ENCODE measurements around the gene SPNS3. TPM values are rescaled to one million over a fixed set of nuclear protein-coding genes. Genes with fewer than 3 reads are reported as not detected.
A peak's percentile ranks its signal among the peaks of the same experiment; 100 is the strongest.

SPNS3 gene
- total and polyA plus RNA-seq, 8 donors = 0.08 to 0.96 (median 0.67) TPM

DNA sequence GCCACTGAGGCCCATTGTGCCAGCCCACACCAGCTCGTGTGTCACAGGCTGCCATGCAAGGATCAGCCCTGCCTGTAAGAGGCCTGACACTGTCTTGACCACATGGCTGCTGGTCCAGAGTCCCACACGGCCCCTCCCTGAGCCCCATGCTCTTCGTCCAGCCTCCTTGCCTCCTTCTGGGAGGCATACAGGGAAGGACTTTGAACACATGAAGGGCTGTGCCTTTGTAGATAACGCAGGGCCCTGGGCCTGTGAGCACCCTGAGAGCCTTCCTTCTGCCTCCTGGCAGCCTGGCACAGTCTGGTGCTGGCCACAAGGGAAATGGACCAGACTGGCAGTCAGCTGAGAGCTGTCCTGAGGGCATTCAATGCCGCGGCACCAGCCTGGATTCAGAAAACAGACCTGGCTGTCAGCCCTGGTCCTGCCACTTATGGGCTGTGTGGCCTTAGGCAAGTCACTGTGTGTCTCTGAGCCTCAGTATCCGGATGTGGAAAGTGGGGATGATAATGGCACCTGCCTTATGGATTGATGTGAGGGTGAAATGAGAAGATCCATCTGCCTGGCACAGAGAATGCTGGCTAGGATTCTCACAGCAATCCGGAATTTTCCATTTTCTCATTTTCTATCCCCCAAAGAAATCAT, 45.7 kb downstream of the SPNS3 start:
- FAIRE-seq (no peak), ATAC-seq (no peak), DNase-seq (no peak)
- TF ChIP-seq, protein P1, sequence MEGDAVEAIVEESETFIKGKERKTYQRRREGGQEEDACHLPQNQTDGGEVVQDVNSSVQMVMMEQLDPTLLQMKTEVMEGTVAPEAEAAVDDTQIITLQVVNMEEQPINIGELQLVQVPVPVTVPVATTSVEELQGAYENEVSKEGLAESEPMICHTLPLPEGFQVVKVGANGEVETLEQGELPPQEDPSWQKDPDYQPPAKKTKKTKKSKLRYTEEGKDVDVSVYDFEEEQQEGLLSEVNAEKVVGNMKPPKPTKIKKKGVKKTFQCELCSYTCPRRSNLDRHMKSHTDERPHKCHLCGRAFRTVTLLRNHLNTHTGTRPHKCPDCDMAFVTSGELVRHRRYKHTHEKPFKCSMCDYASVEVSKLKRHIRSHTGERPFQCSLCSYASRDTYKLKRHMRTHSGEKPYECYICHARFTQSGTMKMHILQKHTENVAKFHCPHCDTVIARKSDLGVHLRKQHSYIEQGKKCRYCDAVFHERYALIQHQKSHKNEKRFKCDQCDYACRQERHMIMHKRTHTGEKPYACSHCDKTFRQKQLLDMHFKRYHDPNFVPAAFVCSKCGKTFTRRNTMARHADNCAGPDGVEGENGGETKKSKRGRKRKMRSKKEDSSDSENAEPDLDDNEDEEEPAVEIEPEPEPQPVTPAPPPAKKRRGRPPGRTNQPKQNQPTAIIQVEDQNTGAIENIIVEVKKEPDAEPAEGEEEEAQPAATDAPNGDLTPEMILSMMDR (IDR thresholded peaks at IDR 0.05) = no peak
- Histone ChIP-seq H3K27ac (peak overlapping the region; percentile 49 to 85 (median 69)), H3K4me1 (peaks cover 7 to 31% (median 15%) of the 10 kb centered on the region in 3 donors), H3K27me3 (no peaks in the 10 kb centered on the region), H3K4me3 (no peak overlapping the region), H3K9me3 (no peaks in the 10 kb centered on the region), H3K36me3 (no peaks in the 10 kb centered on the region)
- WGBS, 2 donors = 72 to 74% methylated on average over 8 of the region's 8 CpGs
- intact Hi-C loops (cut with DNase I) = no loop called here

DNA sequence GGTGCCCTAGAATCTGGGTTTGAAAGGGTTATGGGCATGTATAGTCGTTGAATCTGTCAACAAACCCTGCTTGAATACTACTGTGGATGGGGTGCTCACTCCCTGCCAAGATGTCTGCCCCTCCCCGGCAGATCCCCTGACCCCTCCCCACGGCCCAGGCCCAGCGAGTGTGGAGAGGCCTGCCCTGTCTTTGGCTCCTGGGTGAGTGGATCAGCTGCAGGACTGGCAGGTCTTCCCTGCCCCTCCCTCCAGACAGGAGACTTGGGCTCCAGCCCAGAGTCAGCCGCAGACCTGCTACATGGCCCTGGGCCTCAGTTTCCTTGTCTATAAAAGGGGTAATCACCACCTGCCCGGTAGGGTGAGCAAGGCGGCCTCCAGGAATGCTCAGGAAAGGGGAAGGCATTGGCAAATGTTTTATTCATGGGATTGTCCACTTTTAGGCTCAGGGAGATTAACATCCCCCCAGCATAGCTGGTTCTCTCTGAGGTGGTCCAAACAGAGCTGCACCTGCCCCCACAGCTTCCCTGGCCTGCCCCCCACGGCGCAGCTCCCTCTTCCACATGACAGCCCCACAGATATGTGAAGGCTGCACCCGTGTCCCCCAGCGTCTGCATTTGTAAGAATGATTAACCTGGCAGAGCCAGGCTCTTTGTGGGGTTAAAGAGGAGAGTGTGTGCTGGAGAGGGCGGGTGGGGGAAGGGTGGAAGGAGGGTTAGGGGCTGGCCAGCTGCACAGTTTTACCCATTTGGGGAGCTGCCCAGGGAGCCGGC, 46.4 kb downstream of the SPNS3 start:
- Histone ChIP-seq H3K9me3 (no peaks in the 10 kb centered on the region), H3K4me1 (peaks cover 7 to 31% (median 15%) of the 10 kb centered on the region in 3 donors), H3K36me3 (no peaks in the 10 kb centered on the region), H3K27me3 (no peaks in the 10 kb centered on the region), H3K4me3 (no peak overlapping the region), H3K27ac (peak overlapping the region; percentile 49 to 85 (median 69))
- TF ChIP-seq, protein P1 (IDR thresholded peaks at IDR 0.05) = no peak
- DNase-seq (peak in 2 of 6 donors; percentile 44 to 50), ATAC-seq (peak; percentile 2 to 26 (median 16)), FAIRE-seq (no peak)
- intact Hi-C loops (cut with DNase I) = no loop called here
- WGBS, 2 donors = 47 to 54% methylated on average over 13 of the region's 13 CpGs

DNA sequence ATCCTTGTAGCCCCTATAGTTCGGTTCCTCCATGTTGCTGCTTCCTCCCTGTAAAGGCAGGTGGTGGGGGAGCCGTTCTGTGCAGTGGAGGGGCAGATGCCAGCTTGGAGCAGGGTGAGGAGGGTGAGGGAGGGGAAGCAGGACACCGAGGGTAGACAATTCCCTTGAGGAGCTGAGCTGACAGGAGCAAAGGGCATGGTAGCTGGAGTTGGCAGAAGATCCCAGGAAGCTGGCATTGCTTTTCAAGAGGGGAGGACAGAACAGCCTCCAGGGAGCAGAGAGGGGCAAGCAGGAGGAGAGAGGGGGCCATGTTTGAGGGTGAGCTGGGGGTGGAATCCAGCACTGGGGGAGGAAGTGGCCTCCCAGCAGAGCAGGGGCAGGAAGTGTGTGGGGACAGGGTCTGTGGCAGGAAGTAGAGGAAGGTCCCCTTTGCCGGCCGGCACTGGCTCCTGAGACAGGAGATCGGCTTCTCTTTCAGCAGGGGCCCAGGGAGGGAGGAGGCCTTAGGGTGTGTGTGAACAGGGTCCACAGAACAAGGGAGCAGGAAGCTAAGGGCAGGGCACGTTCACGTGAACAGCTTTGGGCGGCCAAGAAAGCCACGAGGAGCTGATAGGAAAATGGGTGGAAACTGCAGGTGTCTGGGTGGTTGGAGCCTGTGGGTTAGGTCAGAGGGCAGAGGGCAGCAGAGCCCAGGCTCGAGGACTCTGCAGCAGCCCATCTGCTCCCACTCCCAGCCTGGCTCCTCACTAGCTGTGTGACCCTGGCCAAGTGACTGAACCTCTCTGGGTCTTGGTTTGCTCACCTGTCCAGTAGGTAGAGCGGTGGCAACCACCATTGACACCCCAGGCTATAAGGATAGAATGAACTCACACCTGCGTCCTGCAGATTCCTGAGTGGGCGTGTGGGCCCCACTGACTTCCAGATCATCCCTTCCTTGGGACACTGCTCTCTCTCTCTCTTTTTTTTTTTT, 47.5 kb downstream of the SPNS3 start:
- TF ChIP-seq, protein P1 (IDR thresholded peaks at IDR 0.05) = no peak
- FAIRE-seq (no peak), DNase-seq (no peak), ATAC-seq (peak in 1 of 4 donors; percentile 1)
- no peaks in the 10 kb centered on the region for H3K27me3 ChIP-seq
- intact Hi-C loops (cut with DNase I) = no loop called here
- H3K27ac ChIP-seq = peak overlapping the region; percentile 36 to 85 (median 60)
- 51 to 52% methylated on average over 13 to 14 of the region's 14 CpGs for WGBS, 2 donors
- no peaks in the 10 kb centered on the region for H3K9me3 ChIP-seq
- no peaks in the 10 kb centered on the region for H3K36me3 ChIP-seq
- H3K4me3 ChIP-seq = no peak overlapping the region
- H3K4me1 ChIP-seq = peaks cover 7 to 31% (median 15%) of the 10 kb centered on the region in 3 donors

DNA sequence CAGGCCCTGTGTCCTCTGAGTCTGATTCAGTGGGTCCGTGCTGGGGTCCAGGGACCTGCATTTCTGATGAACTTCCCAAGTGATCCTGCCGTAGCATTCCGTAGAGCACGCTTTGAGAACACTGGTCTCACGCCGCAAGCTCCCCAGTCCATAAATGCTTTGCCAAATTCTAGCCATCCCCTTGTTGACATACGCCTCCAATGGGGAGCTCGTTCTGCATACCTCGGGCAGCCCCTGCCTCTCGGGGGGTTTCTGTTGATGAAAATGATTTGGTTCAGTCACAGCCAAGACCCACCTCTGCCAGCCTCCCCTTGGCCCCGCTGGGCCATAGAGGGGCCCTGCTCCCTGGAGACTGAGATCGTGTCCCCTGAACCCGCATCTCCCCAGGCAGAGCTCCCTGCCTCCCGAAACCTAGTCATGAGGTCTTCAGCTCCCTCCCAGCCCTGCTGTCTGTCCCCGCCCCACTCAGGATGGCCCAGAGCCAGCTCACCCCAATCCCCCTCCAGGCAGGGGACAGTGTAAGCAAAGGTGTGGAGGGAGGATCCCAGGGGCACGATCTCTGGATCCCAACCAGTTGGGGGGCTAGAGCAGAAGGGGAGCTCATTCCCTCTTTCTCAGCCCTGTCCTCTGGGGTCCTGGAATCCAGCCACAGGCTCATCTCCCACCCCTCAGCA, 48.7 kb downstream of the SPNS3 start:
- TF ChIP-seq, protein P1 (IDR thresholded peaks at IDR 0.05) = no peak
- ATAC-seq (peak in 1 of 4 donors; percentile 10), DNase-seq (peak in 1 of 6 donors; percentile 31), FAIRE-seq (no peak)
- intact Hi-C loops (cut with DNase I) = no loop called here
- peak overlapping the region; percentile 75 to 97 (median 88) for H3K27ac ChIP-seq
- H3K9me3 ChIP-seq = no peaks in the 10 kb centered on the region
- H3K36me3 ChIP-seq = no peaks in the 10 kb centered on the region
- 89 to 90% methylated on average over 16 of the region's 16 CpGs for WGBS, 2 donors
- no peaks in the 10 kb centered on the region for H3K27me3 ChIP-seq
- peaks cover 7 to 27% (median 15%) of the 10 kb centered on the region in 3 donors for H3K4me1 ChIP-seq
- peak overlapping the region in 1 of 4 donors; percentile 18 for H3K4me3 ChIP-seq
